HG02938 (cell line): ENCODE data around the gene HIRIP3.
"Not testable (repeated sequence)": the region's sequence is repeated elsewhere in the genome, so short reads cannot be mapped to it uniquely, and the experiment has no call there.

Experiments used
- ATAC-seq: cut with Tn5 transposase; IDR thresholded peaks from one replicate; pipeline ENCODE4 v1.9.1; 2021; ENCODE audit warnings: mild to moderate bottlenecking, moderate library complexity; ENCODE audit not compliant: unreplicated experiment

Gene HIRIP3

GRCh38 chr16:29995324-29995910 is at the start of gene HIRIP3:
TSS of gene HIRIP3 (minus strand) at chr16:29995617. CDS start at chr16:29995605, 12 bp downstream.
- ATAC-seq = peak; percentile 43

DNA sequence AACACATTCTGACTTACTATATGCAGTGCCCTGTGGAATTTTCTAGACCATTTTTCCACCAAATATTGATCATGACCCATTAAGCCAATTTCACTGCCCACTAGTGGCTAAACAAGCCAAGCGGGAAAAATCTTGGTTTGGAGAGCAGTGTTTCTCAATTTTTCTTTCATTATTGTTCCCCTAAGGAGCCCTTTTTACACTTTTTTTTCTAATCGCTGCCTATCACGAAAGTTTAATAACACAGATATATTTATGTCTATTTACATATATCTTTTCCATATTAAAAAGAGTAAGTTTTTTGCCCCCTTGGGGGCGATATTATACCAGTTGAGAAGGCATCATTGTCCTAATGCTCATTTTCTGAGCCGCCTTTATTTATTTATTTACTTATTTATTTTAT is 46.4 kb upstream of the HIRIP3 start:
- no peak for ATAC-seq

DNA sequence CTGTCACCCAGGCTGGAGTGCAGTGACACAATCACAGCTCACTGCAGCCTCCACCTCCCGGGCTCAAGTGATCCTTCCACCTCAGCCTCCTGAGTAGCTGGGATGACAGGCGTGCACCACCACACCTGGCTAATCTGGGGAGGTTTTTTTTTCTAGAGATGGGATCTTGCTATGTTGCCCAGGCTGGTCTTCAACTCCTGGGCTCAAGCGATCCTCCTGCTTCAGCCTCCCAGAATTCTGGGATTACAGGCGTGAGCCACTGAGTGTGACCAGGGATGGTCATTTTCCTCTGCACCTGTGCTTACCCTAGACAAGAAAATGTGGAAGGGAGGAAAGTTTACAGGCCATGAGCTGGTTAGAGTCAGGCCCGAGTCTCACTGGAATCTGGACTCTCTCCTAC is 45.3 kb upstream of the HIRIP3 start:
- ATAC-seq = not testable (repeated sequence)

- no peak for ATAC-seq
These were observed 44.8 kb upstream of the HIRIP3 start for GRCh38 chr16:30040221-30040620.

DNA sequence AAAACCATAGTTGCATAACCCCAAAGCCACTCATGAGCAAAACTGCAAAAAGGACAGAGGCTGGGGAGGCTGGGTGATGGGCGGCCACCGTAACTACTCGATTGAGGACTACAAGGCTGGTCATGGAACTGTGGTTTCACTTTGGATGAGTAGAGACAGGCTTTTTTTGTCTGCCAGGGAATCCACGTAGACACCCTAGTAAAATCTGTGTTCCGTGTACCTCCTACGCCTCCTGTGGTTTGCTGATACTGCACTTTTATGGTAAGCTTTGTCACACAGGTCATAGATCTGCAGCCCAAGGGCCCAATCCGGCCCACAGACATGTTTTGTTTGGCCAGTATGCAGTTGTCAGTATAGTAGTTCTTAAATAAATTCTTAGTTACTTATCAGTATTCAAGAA is 37.9 kb upstream of the HIRIP3 start:
- ATAC-seq = no peak

DNA sequence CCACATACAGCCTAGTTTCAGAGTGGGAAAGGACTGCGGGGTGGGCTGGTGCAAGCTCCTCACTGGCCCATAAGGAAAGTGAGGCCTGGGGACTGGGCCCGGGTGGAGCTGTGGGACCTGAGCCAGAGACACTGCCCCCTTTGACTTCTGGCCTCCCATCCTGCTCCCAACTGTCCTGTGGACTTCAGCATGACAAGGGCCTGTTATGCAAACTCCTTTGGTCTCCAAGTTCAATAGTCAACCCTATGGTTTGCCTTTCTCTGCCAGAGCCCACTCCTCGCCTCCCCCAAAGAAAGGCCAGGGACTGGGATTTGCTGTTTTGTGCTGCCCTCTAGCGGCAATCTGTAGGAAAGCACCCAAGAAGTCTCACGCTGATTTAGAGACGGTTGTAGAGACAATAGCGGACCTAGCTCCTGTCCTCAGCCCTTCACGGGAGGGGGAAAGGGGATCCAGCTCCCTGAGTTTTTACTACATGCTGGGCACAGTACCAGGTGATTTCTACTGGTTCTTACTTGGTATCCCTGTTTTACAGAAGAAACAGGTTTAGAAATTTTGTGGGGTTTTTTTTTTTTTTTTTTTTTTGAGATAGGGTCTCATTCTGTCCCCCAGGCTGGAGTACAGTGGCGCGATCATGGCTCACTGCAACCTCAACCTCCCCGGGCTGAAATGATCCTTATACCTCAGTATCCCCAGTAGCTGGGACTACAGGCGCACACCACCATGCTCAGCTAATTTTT is 36.8 kb upstream of the HIRIP3 start:
- ATAC-seq = no peak

- no peak for ATAC-seq
These were observed 36.1 kb upstream of the HIRIP3 start for GRCh38 chr16:30031477-30031918.

GRCh38 chr16:30030841-30031413 is 35.5 kb upstream of the HIRIP3 start, which contains the start of gene TLCD3B:
TSS of gene TLCD3B (minus strand) at chr16:30031271. CDS start at chr16:30030527, 744 bp downstream.
- ATAC-seq = no peak

DNA sequence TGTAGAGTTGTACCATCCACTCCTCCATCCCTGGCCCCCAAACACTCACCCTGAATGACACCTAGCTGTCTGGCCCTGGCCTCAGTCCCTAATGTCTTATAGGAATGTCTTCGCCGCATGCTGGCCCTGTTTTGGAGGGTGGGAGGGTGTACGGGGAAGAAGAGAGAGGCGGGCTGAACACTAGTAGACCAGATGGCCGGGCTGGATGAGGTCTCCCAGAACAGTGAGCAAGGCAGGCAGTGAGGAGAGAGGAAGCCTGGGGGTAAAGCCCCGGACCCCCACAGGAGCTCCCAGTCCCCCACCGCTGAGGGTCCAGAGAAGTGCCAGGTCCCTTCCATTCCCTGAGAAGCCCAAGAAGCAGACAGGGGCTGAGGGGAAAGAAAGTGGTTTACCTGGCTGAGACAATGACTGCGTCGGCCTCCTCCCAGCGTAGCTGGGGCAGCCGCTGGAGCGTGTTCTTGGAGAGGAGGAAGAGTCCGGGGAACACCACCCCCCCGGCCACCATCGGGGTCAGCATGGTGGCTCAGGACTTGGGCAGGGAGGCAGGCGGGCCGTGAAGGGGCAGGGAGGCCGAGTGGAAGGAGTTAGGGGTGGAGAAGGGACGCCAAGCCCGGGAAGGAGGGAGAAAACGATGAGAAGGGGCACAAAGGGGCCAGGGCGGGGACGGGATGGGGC is 34.7 kb upstream of the HIRIP3 start:
- ATAC-seq = no peak

GRCh38 chr16:30028438-30029076 is 33.1 kb upstream of the HIRIP3 start:
- ATAC-seq = no peak

GRCh38 chr16:30027588-30028437 is 32.4 kb upstream of the HIRIP3 start:
- no peak for ATAC-seq

DNA sequence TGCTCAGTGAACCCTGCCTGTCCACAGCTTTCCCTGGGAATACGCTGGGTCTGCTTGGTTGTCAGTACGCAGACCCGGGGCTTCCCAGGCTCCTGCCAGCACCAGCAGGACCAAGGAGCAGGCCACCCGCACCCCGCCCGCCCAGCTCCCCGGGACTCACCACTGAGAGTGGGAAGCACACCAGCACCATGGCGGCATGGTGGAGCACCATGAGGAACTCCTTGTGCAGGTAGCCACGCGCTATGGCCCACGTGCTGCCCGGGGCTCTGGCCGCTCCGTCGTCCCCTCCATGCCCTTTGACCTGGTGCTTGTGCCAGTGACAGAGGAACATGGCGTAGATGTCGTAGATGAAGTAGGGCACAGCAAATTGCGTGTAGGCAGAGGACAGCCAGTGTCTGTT is 31.0 kb upstream of the HIRIP3 start:
- ATAC-seq = no peak

- ATAC-seq = no peak
These were observed 30.2 kb upstream of the HIRIP3 start for GRCh38 chr16:30025574-30025973.

DNA sequence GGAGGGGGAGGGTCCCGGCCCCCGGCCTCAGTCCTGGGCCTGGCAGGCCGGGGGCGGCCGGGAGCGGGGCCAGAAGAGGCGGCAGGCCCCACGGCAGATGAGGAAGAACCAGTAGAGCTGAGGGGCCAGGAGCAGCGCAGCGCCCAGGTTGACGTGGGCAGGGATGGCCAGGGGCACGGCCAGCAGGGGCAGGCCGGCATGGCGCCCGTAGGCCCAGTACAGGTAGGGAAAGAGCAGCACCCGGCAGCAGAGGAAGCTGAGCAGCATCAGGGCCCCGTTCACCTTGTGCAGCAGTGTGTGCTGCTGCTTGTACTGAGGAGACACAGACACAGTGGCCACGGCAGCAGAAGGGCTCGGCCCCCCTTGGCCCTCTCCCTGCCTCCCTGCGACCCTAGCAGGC is 29.7 kb upstream of the HIRIP3 start:
- no peak for ATAC-seq

DNA sequence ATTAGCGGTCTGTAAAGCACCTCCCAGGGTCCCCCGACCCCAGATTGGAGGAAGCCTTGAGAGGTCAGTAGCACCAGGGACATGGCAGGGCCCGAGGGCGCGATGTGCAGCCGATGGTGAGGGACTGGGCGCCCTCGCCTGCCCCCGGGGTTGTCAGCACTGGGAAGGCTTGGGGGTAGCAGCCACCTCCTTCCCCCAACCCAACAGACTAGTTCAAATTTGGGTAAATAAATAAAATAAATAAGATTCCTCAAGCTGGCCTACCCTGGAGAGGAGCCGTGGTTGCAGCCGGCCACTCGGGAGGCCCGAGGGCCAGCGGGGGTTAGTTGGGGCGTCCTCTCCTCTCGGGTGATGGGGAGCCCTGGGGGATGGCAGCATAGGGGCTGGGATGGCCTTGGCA is 29.0 kb upstream of the HIRIP3 start:
- ATAC-seq = no peak

- ATAC-seq = no peak
These were observed 28.2 kb upstream of the HIRIP3 start for GRCh38 chr16:30023586-30023985.

DNA sequence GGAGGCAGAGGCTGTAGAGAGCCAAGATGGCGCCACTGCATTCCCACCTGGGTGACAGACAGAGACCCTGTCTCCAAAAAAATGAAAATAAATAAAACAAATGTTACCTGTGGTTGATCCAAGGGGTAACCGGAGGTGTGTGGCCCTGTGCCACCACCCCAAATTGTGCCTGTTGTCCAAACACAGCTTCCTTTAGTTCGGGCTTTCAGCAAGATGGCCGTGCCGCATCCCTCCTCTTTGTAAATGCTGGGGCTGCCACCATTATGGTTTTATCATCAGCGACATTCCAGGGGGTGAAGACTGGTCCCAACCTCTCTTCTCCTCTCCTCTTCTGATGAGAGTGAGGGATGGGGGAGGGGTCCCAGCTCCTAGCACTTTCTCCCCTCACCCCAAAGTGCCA is 27.5 kb upstream of the HIRIP3 start, which contains the start of gene C16orf92:
C16orf92 (plus strand) TSS at position 312 of the 400 bp plus-strand sequence. CDS start 143 bp downstream, outside the sequence.
- ATAC-seq = no peak

DNA sequence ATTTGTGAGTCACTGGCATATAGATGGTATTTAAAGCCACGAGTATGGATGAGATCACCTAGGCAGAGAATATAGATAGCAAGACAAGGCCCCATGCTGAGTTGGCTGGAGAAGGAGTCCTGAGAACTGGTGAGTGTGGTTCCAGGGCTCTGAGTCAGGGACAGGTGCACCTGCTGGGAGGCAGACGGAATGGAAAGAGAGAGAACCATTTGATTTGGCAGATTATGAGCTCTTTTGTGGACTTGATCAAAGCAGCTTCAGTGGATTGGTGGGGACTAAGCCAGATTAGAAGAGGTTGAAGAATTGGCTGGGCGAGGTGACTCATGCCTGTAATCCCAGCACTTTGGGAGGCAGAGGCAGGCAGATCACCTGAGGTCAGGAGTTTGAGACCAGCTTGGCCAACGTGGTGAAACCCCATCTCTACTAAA is 23.3 kb upstream of the HIRIP3 start:
- ATAC-seq = no peak

DNA sequence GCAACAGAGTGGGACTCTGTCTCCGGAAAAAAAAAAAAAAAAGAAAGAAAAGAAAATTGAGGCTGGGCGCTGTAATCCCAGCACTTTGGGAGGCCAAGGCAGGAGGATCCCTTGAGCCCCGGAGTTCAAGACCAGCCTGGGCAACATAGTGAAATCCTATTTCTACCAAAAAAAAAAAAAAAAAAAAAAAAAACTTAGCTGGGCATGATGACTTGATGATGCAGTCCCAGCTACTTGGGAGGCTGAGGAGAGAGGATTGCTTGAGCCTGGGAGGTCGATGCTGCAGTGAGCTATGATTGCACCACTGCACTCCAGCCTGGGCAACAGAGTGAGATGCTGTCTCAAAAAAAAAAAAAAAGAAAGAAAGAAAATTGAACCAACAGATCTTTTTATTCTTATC is 22.5 kb upstream of the HIRIP3 start:
- ATAC-seq = not testable (repeated sequence)

- ATAC-seq = no peak
These were observed 21.9 kb upstream of the HIRIP3 start for GRCh38 chr16:30017277-30017656.
